Panc1 (cell line): Measurements from ENCODE around the gene SPATA20.

Source experiments
- POLR2AphosphoS5 ChIP-seq: IDR thresholded peaks from 2 replicates; pipeline ENCODE4 v1.6.1; 2012; ENCODE audit warnings: mild to moderate bottlenecking, low read depth, low read length, moderate library complexity
- SIN3A ChIP-seq: IDR thresholded peaks from 2 replicates; pipeline ENCODE4 v1.6.1; 2012; ENCODE audit warnings: low read depth, mild to moderate bottlenecking, low read length, moderate library complexity, borderline replicate concordance; ENCODE audit not compliant: insufficient read depth
- TF ChIP-seq, protein P1 (sequence below), 2 experiments: IDR thresholded peaks; 2 replicates each; pipeline ENCODE4 v1.6.1; 2011 to 2012; ENCODE audit warnings: low read depth in 2 of 2, control low read depth in 1 of 2, low read length in 1 of 2, mild to moderate bottlenecking in 1 of 2, moderate library complexity in 1 of 2; ENCODE audit not compliant: insufficient read depth in 1 of 2
- TF ChIP-seq, protein P2 (sequence below): fragments of 450-650 bp; IDR thresholded peaks from 2 replicates; pipeline ENCODE4 v1.5.1; 2017; ENCODE audit warnings: mild to moderate bottlenecking

DNA sequence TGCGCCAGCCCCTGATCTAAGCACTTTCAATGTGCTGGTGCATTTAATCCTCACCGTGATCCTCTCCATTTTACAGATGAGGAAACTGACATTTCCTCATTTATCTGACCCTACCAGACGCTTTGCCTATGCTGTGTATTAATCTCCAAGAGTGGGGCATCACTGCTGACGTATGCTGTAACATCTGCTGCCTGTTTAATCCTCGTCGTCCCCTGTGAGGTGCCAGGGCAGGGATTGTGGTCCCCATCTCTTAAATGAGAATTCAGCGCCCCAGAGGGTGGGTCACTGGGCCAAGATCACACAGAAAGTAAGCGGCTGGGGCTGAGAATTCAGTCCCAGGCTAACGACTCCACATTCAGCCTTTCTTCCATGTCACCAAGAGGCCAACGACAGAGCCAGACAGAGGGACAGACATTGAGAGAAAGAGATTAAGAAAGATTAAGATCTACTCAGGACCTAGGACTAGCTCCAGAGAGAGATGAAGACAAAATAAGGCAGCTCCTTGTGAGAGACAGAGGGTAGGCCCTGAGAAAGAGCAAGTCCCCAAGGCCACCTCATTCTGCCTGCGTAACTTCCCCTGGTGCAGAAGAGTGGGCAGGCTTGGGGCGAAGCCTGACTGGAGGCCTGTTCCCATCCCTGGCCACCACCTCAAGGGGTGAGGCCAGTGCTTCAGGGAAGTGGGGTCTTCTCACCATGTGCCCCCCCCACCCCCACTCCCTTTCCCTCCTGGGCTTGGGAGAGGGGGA is 27.1 kb downstream of the SPATA20 start:
- TF ChIP-seq, protein P1, sequence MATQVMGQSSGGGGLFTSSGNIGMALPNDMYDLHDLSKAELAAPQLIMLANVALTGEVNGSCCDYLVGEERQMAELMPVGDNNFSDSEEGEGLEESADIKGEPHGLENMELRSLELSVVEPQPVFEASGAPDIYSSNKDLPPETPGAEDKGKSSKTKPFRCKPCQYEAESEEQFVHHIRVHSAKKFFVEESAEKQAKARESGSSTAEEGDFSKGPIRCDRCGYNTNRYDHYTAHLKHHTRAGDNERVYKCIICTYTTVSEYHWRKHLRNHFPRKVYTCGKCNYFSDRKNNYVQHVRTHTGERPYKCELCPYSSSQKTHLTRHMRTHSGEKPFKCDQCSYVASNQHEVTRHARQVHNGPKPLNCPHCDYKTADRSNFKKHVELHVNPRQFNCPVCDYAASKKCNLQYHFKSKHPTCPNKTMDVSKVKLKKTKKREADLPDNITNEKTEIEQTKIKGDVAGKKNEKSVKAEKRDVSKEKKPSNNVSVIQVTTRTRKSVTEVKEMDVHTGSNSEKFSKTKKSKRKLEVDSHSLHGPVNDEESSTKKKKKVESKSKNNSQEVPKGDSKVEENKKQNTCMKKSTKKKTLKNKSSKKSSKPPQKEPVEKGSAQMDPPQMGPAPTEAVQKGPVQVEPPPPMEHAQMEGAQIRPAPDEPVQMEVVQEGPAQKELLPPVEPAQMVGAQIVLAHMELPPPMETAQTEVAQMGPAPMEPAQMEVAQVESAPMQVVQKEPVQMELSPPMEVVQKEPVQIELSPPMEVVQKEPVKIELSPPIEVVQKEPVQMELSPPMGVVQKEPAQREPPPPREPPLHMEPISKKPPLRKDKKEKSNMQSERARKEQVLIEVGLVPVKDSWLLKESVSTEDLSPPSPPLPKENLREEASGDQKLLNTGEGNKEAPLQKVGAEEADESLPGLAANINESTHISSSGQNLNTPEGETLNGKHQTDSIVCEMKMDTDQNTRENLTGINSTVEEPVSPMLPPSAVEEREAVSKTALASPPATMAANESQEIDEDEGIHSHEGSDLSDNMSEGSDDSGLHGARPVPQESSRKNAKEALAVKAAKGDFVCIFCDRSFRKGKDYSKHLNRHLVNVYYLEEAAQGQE (IDR thresholded peaks at IDR 0.05; ENCODE audit: insufficient read depth in 1 of 2, low read depth in 2 of 2, low read length in 1 of 2), result no peak
- TF ChIP-seq, protein P2, sequence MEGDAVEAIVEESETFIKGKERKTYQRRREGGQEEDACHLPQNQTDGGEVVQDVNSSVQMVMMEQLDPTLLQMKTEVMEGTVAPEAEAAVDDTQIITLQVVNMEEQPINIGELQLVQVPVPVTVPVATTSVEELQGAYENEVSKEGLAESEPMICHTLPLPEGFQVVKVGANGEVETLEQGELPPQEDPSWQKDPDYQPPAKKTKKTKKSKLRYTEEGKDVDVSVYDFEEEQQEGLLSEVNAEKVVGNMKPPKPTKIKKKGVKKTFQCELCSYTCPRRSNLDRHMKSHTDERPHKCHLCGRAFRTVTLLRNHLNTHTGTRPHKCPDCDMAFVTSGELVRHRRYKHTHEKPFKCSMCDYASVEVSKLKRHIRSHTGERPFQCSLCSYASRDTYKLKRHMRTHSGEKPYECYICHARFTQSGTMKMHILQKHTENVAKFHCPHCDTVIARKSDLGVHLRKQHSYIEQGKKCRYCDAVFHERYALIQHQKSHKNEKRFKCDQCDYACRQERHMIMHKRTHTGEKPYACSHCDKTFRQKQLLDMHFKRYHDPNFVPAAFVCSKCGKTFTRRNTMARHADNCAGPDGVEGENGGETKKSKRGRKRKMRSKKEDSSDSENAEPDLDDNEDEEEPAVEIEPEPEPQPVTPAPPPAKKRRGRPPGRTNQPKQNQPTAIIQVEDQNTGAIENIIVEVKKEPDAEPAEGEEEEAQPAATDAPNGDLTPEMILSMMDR, result no peak
- no peak for TF ChIP-seq SIN3A
- TF ChIP-seq POLR2AphosphoS5, result no peak
